Stimulated activated naive CD8-positive, alpha-beta T cell treated with anti-CD3 and anti-CD28 coated beads, Interleukin-15, Interleukin-2, amounts not matched to agents 100 ng/mL and 50 ng/mL, for 24 hours (primary cell): ENCODE measurements around the gene NRP1.

ENCODE experiments used
- H3K27ac Mint-ChIP-seq: one replicate; pipeline ENCODE4 v1.8.0; 2021; ENCODE audit warnings: mild to moderate bottlenecking, mixed read lengths
- H3K27me3 Mint-ChIP-seq: one replicate; pipeline ENCODE4 v1.8.0; 2021; ENCODE audit warnings: mixed read lengths
- H3K36me3 Mint-ChIP-seq: one replicate; pipeline ENCODE4 v1.8.0; 2021; ENCODE audit warnings: low read depth, mixed read lengths
- H3K4me1 Mint-ChIP-seq: one replicate; pipeline ENCODE4 v1.8.0; 2021; ENCODE audit warnings: low read depth, mixed read lengths
- H3K4me3 Mint-ChIP-seq: one replicate; pipeline ENCODE4 v1.8.0; 2021; ENCODE audit warnings: mild to moderate bottlenecking, mixed read lengths
- H3K9me3 Mint-ChIP-seq: one replicate; pipeline ENCODE4 v1.8.0; 2021; ENCODE audit warnings: mixed read lengths

The NRP1 gene

GRCh38 chr10:33157103-33157502, 177.4 kb downstream of the NRP1 start:
- Mint-ChIP-seq H3K4me3 (no peak overlapping the region), H3K36me3 (no peaks in the 10 kb centered on the region), H3K4me1 (peaks cover 37% of the 10 kb centered on the region), H3K9me3 (no peaks in the 10 kb centered on the region), H3K27ac (no peak overlapping the region), H3K27me3 (peaks cover 10% of the 10 kb centered on the region)

GRCh38 chr10:33155720-33156638, 178.5 kb downstream of the NRP1 start:
- H3K9me3 Mint-ChIP-seq = no peaks in the 10 kb centered on the region
- H3K4me1 Mint-ChIP-seq = peaks cover 44% of the 10 kb centered on the region
- no peak overlapping the region for H3K4me3 Mint-ChIP-seq
- H3K36me3 Mint-ChIP-seq = no peaks in the 10 kb centered on the region
- no peak overlapping the region for H3K27ac Mint-ChIP-seq
- H3K27me3 Mint-ChIP-seq = peaks cover 10% of the 10 kb centered on the region

GRCh38 chr10:33154590-33154989, 179.9 kb downstream of the NRP1 start:
- H3K27ac Mint-ChIP-seq = no peak overlapping the region
- no peaks in the 10 kb centered on the region for H3K36me3 Mint-ChIP-seq
- H3K4me1 Mint-ChIP-seq = peaks cover 55% of the 10 kb centered on the region
- H3K4me3 Mint-ChIP-seq = no peak overlapping the region
- H3K9me3 Mint-ChIP-seq = no peaks in the 10 kb centered on the region
- H3K27me3 Mint-ChIP-seq = peaks cover 10% of the 10 kb centered on the region

- H3K27me3 Mint-ChIP-seq = peaks cover 10% of the 10 kb centered on the region
- no peaks in the 10 kb centered on the region for H3K9me3 Mint-ChIP-seq
- H3K27ac Mint-ChIP-seq = peak overlapping the region; percentile 43
- no peaks in the 10 kb centered on the region for H3K36me3 Mint-ChIP-seq
- H3K4me1 Mint-ChIP-seq = peaks cover 55% of the 10 kb centered on the region
- no peak overlapping the region for H3K4me3 Mint-ChIP-seq
Observed at GRCh38 chr10:33153968-33154327, 180.5 kb downstream of the NRP1 start.

- Mint-ChIP-seq H3K27ac (peak overlapping the region; percentile 43), H3K27me3 (peaks cover 10% of the 10 kb centered on the region), H3K9me3 (no peaks in the 10 kb centered on the region), H3K4me1 (peaks cover 58% of the 10 kb centered on the region), H3K4me3 (no peak overlapping the region), H3K36me3 (no peaks in the 10 kb centered on the region)
Observed at GRCh38 chr10:33153251-33153967, 181.1 kb downstream of the NRP1 start.

- H3K27me3 Mint-ChIP-seq = peaks cover 10% of the 10 kb centered on the region
- H3K9me3 Mint-ChIP-seq = no peaks in the 10 kb centered on the region
- H3K4me1 Mint-ChIP-seq = peaks cover 58% of the 10 kb centered on the region
Observed at GRCh38 chr10:33152750-33153149, 181.7 kb downstream of the NRP1 start.

GRCh38 chr10:33152146-33152545, 182.3 kb downstream of the NRP1 start:
- H3K4me1 Mint-ChIP-seq = peaks cover 57% of the 10 kb centered on the region
- no peaks in the 10 kb centered on the region for H3K9me3 Mint-ChIP-seq
- H3K27me3 Mint-ChIP-seq = peaks cover 7% of the 10 kb centered on the region
- H3K4me3 Mint-ChIP-seq = no peak overlapping the region
- H3K36me3 Mint-ChIP-seq = no peaks in the 10 kb centered on the region
- H3K27ac Mint-ChIP-seq = no peak overlapping the region

More at GRCh38 chr10:33152750-33153149, 181.7 kb downstream of the NRP1 start:
- no peak overlapping the region for H3K4me3 Mint-ChIP-seq
- no peak overlapping the region for H3K27ac Mint-ChIP-seq
- no peaks in the 10 kb centered on the region for H3K36me3 Mint-ChIP-seq

- Mint-ChIP-seq H3K4me3 (no peak overlapping the region), H3K27me3 (peaks cover 3% of the 10 kb centered on the region), H3K36me3 (no peaks in the 10 kb centered on the region), H3K4me1 (peaks cover 53% of the 10 kb centered on the region), H3K27ac (no peak overlapping the region), H3K9me3 (no peaks in the 10 kb centered on the region)
Observed at GRCh38 chr10:33151344-33151864, 183.1 kb downstream of the NRP1 start.

- H3K9me3 Mint-ChIP-seq = no peaks in the 10 kb centered on the region
- no peaks in the 10 kb centered on the region for H3K36me3 Mint-ChIP-seq
- no peak overlapping the region for H3K4me3 Mint-ChIP-seq
- H3K4me1 Mint-ChIP-seq = peaks cover 55% of the 10 kb centered on the region
- peaks cover 3% of the 10 kb centered on the region for H3K27me3 Mint-ChIP-seq
- no peak overlapping the region for H3K27ac Mint-ChIP-seq
Observed at GRCh38 chr10:33150889-33151288, 183.6 kb downstream of the NRP1 start.

GRCh38 chr10:33150146-33150545, 184.3 kb downstream of the NRP1 start:
- Mint-ChIP-seq H3K4me1 (peaks cover 55% of the 10 kb centered on the region), H3K9me3 (no peaks in the 10 kb centered on the region), H3K36me3 (no peaks in the 10 kb centered on the region), H3K27ac (peak overlapping the region; percentile 12), H3K27me3 (peaks cover 3% of the 10 kb centered on the region), H3K4me3 (no peak overlapping the region)

- H3K27me3 Mint-ChIP-seq = no peaks in the 10 kb centered on the region
- peaks cover 59% of the 10 kb centered on the region for H3K4me1 Mint-ChIP-seq
- H3K4me3 Mint-ChIP-seq = no peak overlapping the region
- no peaks in the 10 kb centered on the region for H3K9me3 Mint-ChIP-seq
- no peaks in the 10 kb centered on the region for H3K36me3 Mint-ChIP-seq
- no peak overlapping the region for H3K27ac Mint-ChIP-seq
Observed at GRCh38 chr10:33147013-33147310, 187.5 kb downstream of the NRP1 start.

GRCh38 chr10:33146189-33147012, 188.1 kb downstream of the NRP1 start:
- Mint-ChIP-seq H3K9me3 (no peaks in the 10 kb centered on the region), H3K27ac (no peak overlapping the region), H3K36me3 (no peaks in the 10 kb centered on the region), H3K27me3 (no peaks in the 10 kb centered on the region), H3K4me3 (no peak overlapping the region), H3K4me1 (peaks cover 61% of the 10 kb centered on the region)

GRCh38 chr10:33145451-33146188, 188.8 kb downstream of the NRP1 start:
- Mint-ChIP-seq H3K4me3 (no peak overlapping the region), H3K9me3 (no peaks in the 10 kb centered on the region), H3K27me3 (no peaks in the 10 kb centered on the region), H3K27ac (peak overlapping the region; percentile 45), H3K36me3 (no peaks in the 10 kb centered on the region), H3K4me1 (peaks cover 60% of the 10 kb centered on the region)

GRCh38 chr10:33143160-33143728, 191.2 kb downstream of the NRP1 start:
- Mint-ChIP-seq H3K4me3 (peak overlapping the region; percentile 48), H3K36me3 (no peaks in the 10 kb centered on the region), H3K27ac (peak overlapping the region; percentile 92), H3K27me3 (no peaks in the 10 kb centered on the region), H3K4me1 (peaks cover 73% of the 10 kb centered on the region), H3K9me3 (no peaks in the 10 kb centered on the region)
